Psoas muscle (tissue), 8 donors: ENCODE measurements around the gene TBRG4. TPM values are rescaled to one million over a fixed set of nuclear protein-coding genes. Genes with fewer than 3 reads are reported as not detected.
"Not testable (repeated sequence)": the region's sequence is repeated elsewhere in the genome, so short reads cannot be mapped to it uniquely, and the experiment has no call there.

Experiments
- ATAC-seq, 4 donors: fragments of 200-7000 bp; cut with Tn5 transposase; one replicate each; pipeline ENCODE4 v1.9.1; 2020; ENCODE audit warnings: moderate library complexity in 3 of 4, mild to moderate bottlenecking in 2 of 4
- DNase-seq, 2 donors: peaks; one replicate each; pipeline ENCODE4 v3.0.0-alpha.2; 2020
- H3K27ac ChIP-seq: fragments of 200-600 bp; one replicate; pipeline ENCODE4 v1.8.0; 2022
- H3K27me3 ChIP-seq, 3 donors: fragments of 200-600 bp in 1 of 3; one replicate each; pipeline versions ENCODE4 v1.6.1 to v1.8.0; 2013 to 2022; ENCODE audit warnings: low read length in 2 of 3, mild to moderate bottlenecking in 2 of 3, moderate library complexity in 1 of 3; ENCODE audit not compliant: insufficient read depth in 3 of 3
- H3K36me3 ChIP-seq, 2 donors: fragments of 200-600 bp in 1 of 2; one replicate each; pipeline versions ENCODE4 v1.6.1 to v1.8.0; 2013 to 2022; ENCODE audit warnings: low read depth in 1 of 2, mild to moderate bottlenecking in 1 of 2, moderate library complexity in 1 of 2; ENCODE audit not compliant: insufficient read depth in 1 of 2
- H3K4me1 ChIP-seq: fragments of 200-600 bp; one replicate; pipeline ENCODE4 v1.8.0; 2022
- H3K4me3 ChIP-seq: fragments of 200-600 bp; one replicate; pipeline ENCODE4 v1.8.0; 2022; ENCODE audit warnings: mild to moderate bottlenecking
- H3K9me3 ChIP-seq: fragments of 200-600 bp; one replicate; pipeline ENCODE4 v1.8.0; 2022
- WGBS, 3 donors: extraction: QIAGEN DNeasy Blood & Tissue Kit; methylation state at CpG; one replicate each; pipeline versions ENCODE4 v1.1.6 to v1.1.7; 2013; 5-methylcytosine and 5-hydroxymethylcytosine counted together
- intact Hi-C, 2 donors: fragments of 100-400 bp; cut with DNase I; formaldehyde crosslinking; loops; one replicate each; pipeline versions ENCODE4 v1.11.0 to v1.14.2; 2022
- polyA plus RNA-seq, 3 donors: library from polyadenylated mRNA; stranded (reverse); fragments of 200-250 nt; gene quantifications; one replicate each; pipeline ENCODE4 v1.2.3, GENCODE V29; 2013
- total RNA-seq, 4 donors: library from RNA; stranded (reverse); fragmentation: NEBNext Ultra II Directional in 2 of 4; extraction: Animal tissue kit (Norgen Biotek cat#: 25700) in 2 of 4; gene quantifications; one replicate each; pipeline versions ENCODE4 v1.2.1 to v1.2.4, GENCODE V29; 2021 to 2023
- TF ChIP-seq, protein P1 (sequence below): fragments of 200-600 bp; IDR thresholded peaks from one replicate; pipeline ENCODE4 v1.8.0; 2022; ENCODE audit warnings: antibody characterized with exemption
- donor health status: healthy with polysubstance abuse.
- donor health status: DM: no; HTN: no; CAD: no; lungs with moderate emphysema.
- donor health status: Bipolar disorder and iron deficiency.
- donor health status: healthy.
- donor health status: DM: yes; HTN: yes; CAD: no.
- donor health status: DM: no; HTN: no; CAD: no.
- donor health status: DM: no; HTN: no; CAD: no.
- donor health status: DM: yes; HTN: yes; CAD: no.

Gene TBRG4
- total and polyA plus RNA-seq, 7 donors, result 70.9 to 195 (median 91.6) TPM

DNA sequence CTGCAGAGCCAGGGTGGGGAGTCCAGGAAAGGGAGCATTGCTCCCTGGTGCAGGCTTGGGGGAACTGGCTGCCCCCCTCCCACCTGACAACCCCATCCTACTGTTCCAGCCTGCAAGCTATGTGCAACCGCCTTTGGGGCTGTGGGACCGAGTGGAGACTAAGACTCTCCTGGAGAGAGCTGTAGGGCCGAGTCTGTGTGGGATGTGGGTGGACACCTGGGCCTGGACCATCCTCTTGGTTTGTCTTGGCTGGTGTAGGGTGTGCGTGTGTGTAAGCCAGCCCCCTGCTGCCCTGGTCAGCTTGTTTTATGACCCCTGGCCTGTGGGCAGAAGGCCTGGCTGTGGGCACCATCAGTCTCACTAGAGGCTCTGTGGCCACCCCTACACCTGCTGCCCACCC, 44.4 kb upstream of the TBRG4 start:
- Histone ChIP-seq H3K36me3 (no peaks in the 10 kb centered on the region), H3K4me3 (no peak overlapping the region), H3K4me1 (no peaks in the 10 kb centered on the region), H3K27me3 (peaks cover 0 to 14% (median 4%) of the 10 kb centered on the region in 3 donors), H3K27ac (no peak overlapping the region), H3K9me3 (no peaks in the 10 kb centered on the region)
- intact Hi-C loops, result loop anchor here in 1 of 2 donors (2.0 to 10.0 kb wide), 2 partner anchors 105 to 699 kb away; no protein-coding TSS in a partner anchor
- TF ChIP-seq, protein P1, sequence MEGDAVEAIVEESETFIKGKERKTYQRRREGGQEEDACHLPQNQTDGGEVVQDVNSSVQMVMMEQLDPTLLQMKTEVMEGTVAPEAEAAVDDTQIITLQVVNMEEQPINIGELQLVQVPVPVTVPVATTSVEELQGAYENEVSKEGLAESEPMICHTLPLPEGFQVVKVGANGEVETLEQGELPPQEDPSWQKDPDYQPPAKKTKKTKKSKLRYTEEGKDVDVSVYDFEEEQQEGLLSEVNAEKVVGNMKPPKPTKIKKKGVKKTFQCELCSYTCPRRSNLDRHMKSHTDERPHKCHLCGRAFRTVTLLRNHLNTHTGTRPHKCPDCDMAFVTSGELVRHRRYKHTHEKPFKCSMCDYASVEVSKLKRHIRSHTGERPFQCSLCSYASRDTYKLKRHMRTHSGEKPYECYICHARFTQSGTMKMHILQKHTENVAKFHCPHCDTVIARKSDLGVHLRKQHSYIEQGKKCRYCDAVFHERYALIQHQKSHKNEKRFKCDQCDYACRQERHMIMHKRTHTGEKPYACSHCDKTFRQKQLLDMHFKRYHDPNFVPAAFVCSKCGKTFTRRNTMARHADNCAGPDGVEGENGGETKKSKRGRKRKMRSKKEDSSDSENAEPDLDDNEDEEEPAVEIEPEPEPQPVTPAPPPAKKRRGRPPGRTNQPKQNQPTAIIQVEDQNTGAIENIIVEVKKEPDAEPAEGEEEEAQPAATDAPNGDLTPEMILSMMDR, result no peak
- WGBS, 3 donors, result 86 to 91% (median 88%) methylated on average over 4 of the region's 4 CpGs
- ATAC-seq (no peak), DNase-seq (peak in 1 of 2 donors; percentile 33)

DNA sequence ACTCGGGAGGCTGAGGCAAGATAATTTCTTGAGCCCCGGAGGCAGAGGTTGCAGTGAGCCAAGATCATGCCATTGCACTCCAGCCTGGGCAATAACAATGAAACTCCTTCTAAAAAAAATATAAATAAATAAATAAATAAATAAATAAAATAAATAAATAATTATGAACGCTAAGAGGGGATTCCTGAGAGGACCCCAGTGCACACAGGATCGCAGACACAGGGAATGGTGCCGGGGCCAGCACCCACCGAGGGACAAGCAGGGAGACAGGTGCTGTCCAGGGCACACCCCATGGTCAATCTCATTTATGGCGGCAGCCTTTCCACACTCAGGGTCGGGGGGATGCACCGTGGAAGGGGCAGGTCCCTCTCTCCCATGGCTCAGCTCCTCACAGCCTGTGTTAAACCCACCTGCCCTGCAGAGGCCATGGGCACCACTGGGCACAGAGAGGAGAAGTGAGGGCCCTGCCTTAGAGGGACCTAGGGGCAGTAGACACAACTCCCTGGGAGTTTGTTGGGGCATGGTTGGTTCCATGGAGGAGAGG, 43.9 kb upstream of the TBRG4 start:
- 83 to 91% (median 88%) methylated on average over 9 of the region's 9 CpGs for WGBS, 3 donors
- intact Hi-C loops, result loop anchor here in 1 of 2 donors (2.0 to 10.0 kb wide), 2 partner anchors 105 to 699 kb away; no protein-coding TSS in a partner anchor
- no peaks in the 10 kb centered on the region for H3K4me1 ChIP-seq
- TF ChIP-seq, protein P1, result no peak
- H3K27ac ChIP-seq, result no peak overlapping the region
- no peaks in the 10 kb centered on the region for H3K9me3 ChIP-seq
- ATAC-seq, result no peak
- H3K27me3 ChIP-seq, result peaks cover 0 to 14% (median 4%) of the 10 kb centered on the region in 3 donors
- no peak overlapping the region for H3K4me3 ChIP-seq
- H3K36me3 ChIP-seq, result no peaks in the 10 kb centered on the region
- peak in 1 of 2 donors; percentile 30 for DNase-seq

DNA sequence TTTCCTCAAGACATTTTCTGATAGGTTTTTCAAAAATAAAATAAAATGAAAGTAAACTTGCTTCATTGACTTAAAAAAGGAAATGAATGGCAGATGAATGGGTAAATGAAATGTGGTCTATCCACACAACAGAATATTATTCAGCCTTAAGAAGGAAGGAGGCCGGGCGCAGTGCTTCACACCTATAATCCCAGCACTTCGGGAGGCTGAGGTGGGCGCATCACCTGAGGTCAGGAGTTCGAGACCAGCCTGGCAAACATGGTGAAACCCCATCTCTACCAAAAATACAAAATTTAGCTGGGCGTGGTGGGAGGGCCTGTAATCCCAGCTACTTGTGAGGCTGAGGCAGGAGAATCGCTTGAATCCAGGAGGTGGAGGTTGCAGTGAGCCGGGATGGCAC, 42.4 kb upstream of the TBRG4 start:
- H3K9me3 ChIP-seq, H3K36me3 ChIP-seq, H3K27ac ChIP-seq, H3K4me1 ChIP-seq, ATAC-seq, H3K4me3 ChIP-seq: not testable (repeated sequence)
- intact Hi-C loops, result loop anchor here (1.0 to 10.0 kb wide), 4 partner anchors 106 to 701 kb away; no protein-coding TSS in a partner anchor
- DNase-seq, result peak in 1 of 2 donors; percentile 28
- 91 to 94% (median 91%) methylated on average over 8 of the region's 8 CpGs for whole genome bisulfite sequencing, 3 donors
- peaks cover 0 to 11% (median 3%) of the 10 kb centered on the region in 3 donors for H3K27me3 ChIP-seq

DNA sequence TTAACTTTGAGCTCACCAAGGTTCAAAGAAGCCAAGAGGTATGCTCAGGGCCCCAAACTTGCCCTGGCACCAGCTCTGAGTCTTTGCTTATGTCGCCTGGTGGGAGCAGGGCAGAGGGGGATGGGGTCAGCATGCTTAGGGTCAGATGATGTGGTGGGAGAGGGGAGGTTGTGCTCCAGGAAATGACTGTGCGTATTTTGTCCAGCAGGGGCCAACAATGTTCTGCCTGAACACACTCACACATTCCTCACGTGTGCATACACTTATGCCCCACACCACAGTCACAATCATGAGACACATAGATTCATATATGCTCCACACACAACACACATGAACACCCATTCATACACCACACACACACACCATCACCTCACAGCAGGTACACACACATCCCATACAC, 41.7 kb upstream of the TBRG4 start:
- H3K9me3 ChIP-seq, result no peaks in the 10 kb centered on the region
- DNase-seq, result peak in 1 of 2 donors; percentile 25
- no peak overlapping the region for H3K27ac ChIP-seq
- TF ChIP-seq, protein P1, result no peak
- H3K36me3 ChIP-seq, result no peaks in the 10 kb centered on the region
- intact Hi-C loops, result loop anchor here (5.0 to 10.0 kb wide), 2 partner anchors 699 to 702 kb away; no protein-coding TSS in a partner anchor
- no peak for ATAC-seq
- no peak overlapping the region for H3K4me3 ChIP-seq
- WGBS, 3 donors, result 52 to 74% (median 59%) methylated on average over 3 of the region's 3 CpGs
- H3K4me1 ChIP-seq, result no peaks in the 10 kb centered on the region
- peaks cover 0 to 9% (median 3%) of the 10 kb centered on the region in 3 donors for H3K27me3 ChIP-seq

DNA sequence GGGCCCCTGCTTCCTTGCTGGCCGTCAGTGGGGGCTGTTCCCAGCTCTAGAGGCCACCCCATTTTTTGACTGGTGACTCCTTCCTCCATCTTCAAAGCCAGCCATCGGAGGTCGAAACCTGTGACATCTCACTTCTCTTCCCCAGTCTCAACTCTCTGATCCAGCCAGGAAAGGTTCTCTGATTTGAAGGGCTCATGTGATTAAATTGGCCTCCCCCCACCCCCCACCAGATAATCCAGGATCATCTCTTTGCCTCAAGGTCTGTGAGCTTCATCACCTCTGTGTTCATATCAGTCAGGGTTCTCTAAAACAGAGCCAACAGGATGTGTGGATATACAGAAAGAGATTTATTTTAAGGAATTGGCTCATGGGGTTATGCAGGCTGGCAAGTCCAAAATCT, 40.5 kb upstream of the TBRG4 start:
- no peak overlapping the region for H3K4me3 ChIP-seq
- H3K27ac ChIP-seq, result no peak overlapping the region
- H3K27me3 ChIP-seq, result peaks cover 0 to 5% (median 0%) of the 10 kb centered on the region in 3 donors
- WGBS, 3 donors, result 54 to 76% (median 73%) methylated on average over 3 of the region's 3 CpGs
- intact Hi-C loops, result loop anchor here (5.0 to 10.0 kb wide), 2 partner anchors 700 to 703 kb away; no protein-coding TSS in a partner anchor
- DNase-seq, result peak in 1 of 2 donors; percentile 33
- TF ChIP-seq, protein P1, result no peak
- H3K9me3 ChIP-seq, result no peaks in the 10 kb centered on the region
- ATAC-seq, result no peak
- H3K4me1 ChIP-seq, result no peaks in the 10 kb centered on the region
- H3K36me3 ChIP-seq, result no peaks in the 10 kb centered on the region
